HG03060 (cell line): Measurements from ENCODE around the gene COL19A1.
"Not testable (repeated sequence)": the region's sequence is repeated elsewhere in the genome, so short reads cannot be mapped to it uniquely, and the experiment has no call there.

ENCODE experiments used
- ATAC-seq: cut with Tn5 transposase; IDR thresholded peaks from one replicate; pipeline ENCODE4 v1.9.1; 2021; ENCODE audit warnings: low read depth, moderate number of reproducible peaks; ENCODE audit not compliant: unreplicated experiment

Gene COL19A1

DNA sequence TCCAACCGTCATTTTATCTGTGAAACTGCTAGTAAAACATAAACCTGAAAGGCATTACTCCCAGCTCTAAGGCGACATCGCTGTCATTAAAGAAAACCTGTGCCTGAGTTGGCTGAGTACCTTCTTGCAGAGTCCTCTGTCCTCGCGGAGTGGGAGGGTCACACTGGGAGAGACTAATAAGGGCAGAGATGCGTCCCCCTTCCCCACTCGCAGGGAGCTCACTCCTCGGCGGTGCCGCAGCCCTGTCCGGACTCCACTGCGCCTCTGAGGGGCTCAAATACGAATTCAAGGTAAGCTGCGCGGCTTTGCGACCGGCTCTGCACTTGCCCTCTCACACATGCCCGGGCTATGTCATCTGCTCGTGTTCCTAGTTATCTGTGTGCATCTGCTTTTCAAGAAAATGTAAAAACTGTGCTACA, at the start of gene COL19A1:
TSS of gene COL19A1 (plus strand) at position 206 of the 419 bp plus-strand sequence. CDS start 13,012 bp downstream, outside the sequence.
- ATAC-seq = peak; percentile 38

DNA sequence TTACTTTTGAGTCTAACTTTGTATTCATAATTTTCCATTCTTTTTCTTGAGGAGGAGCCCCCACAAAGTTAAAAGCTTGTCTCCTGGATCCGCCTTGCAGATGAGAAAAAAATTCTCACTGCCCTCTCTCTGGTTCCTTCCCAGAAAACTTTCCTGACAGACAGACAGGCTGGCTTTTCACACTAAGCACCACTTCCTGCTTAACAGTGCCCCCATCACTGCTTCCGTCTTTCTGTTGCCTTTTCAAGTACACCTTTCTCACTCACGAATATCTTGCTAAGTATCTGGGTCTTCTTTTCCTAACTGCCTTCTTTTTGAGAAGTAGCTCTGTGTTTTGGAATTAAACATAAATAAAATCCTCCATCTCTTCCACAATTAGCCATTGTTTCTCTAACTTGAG, 49.8 kb upstream of the COL19A1 start:
- no peak for ATAC-seq

DNA sequence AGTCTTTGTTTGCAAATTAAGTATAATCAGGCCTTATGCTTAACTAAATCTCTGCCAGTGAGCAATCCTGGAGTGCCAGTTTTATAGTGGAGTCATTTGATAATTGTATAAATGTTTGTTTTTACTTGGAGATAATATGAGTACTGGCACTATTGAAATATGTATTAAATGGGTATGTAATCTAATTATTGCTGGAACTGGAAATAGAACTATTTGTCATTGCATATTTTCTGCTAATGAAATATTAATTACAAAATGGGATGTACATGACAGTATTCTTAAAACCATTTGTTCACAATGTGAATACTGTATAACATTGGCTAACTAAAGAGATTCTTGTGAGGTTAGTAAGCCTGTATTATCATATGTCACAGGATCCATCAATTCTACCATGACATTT, 49.0 kb upstream of the COL19A1 start:
- no peak for ATAC-seq

DNA sequence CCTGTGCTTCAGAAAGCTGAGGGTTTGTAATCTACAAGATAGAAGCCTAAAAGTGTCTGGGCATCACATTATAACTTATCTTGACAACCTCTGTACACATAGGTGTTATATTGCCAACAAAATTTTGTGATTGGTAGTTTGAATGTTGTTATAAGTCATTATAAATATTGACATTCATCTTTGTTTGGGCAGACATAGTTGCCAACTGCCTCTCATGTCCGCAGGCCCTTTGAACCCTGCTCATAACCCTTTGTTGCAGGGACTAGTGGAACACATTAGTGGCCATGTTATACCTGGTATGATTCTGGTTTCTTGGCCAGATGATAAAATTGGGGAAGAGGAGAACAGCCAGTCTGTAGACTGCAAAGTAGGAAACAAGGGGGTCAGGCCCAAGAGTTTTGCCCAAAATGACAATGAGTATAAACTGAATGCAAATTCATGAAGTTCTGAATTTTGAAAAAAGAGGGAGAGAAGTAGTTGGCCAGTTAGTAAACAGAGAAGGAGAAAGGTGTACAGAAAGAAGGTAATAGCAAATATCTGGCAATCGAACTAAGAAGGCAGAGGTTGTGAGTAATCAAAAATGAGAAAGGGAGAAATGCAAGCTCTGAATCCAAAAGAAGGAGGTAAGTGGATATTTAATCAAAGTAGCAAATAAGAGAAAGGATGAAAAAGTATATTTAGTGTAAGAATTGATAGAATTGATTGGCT, 48.0 kb upstream of the COL19A1 start:
- ATAC-seq = no peak

DNA sequence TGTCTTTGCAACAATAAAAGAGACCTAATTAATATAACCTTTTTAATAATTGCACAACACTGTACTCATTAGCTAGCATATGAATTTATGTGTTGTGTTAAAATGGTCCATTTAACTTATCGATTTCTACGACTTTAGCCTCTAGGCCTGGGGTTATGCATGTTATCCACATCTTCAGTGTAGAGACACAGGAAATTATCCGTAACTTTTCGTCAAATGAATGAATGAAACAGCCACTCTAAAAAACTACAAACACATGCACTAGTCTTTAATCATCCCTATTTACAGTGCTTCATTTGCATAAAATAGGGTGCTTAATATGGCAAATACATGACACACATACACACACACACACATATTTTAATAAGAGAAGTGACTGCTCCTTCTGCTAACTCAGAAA, 47.2 kb upstream of the COL19A1 start:
- no peak for ATAC-seq

GRCh38 chr6:69820018-69820417, 46.3 kb upstream of the COL19A1 start:
- no peak for ATAC-seq

DNA sequence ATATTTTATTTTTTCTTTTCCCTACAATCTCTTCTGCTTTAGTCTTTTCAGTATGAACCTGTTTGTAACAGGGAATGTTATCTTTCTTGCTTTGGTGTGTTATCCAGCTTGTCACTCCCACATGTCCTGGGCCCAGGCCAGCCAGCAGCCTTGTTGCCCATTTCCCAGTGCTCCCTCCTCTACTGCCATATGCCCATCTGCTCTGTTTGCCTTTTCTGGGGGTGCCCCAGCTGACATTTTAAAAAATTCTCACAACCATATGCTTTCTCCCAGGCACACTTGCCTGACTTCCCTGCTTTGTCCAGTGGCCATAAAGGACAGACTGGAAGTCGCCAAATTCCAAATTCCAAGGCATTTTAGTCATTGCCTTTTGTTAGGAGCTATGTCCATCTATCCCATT, 45.9 kb upstream of the COL19A1 start:
- ATAC-seq = no peak

DNA sequence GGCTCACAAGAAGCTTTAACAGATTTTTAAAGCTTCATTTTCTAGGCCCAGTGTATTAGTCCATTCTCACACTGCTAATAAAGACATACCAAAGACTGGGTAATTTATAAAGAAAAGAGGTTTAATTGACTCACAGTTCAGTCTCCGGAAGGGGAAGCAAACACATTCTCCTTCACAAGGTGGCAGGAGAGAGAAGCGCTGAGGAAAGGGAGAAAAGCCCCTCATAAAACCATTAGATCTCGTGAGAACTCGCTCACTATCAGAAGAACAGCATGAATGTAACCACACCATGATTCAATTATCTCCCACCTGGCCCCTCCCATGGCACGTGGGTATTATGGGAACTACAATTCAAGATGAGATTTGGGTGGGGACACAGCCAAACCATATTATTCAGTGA, 42.0 kb upstream of the COL19A1 start:
- not testable (repeated sequence) for ATAC-seq

DNA sequence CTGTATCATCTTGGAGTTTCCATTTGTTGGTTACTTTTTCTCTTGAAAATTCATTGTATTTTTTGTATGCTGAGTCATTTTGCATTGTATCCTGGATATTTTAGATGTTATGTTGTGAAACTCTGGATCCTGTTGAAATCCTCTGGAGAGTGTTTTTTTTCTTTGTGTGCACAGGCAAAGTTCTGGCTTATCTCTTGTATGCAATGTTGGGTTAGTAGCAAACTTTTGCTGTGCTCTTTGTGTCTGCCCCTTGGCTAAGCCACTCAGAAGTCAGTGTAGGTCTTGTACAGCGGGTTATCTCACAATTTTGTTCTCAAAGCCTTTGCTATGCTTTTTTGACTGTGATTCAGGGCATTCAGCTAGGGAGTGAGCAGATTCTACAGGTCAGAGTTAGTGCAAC, 40.5 kb upstream of the COL19A1 start:
- no peak for ATAC-seq

- no peak for ATAC-seq
Observed at GRCh38 chr6:69827276-69827893, 39.0 kb upstream of the COL19A1 start.

GRCh38 chr6:69832558-69832957, 33.8 kb upstream of the COL19A1 start:
- ATAC-seq = no peak

DNA sequence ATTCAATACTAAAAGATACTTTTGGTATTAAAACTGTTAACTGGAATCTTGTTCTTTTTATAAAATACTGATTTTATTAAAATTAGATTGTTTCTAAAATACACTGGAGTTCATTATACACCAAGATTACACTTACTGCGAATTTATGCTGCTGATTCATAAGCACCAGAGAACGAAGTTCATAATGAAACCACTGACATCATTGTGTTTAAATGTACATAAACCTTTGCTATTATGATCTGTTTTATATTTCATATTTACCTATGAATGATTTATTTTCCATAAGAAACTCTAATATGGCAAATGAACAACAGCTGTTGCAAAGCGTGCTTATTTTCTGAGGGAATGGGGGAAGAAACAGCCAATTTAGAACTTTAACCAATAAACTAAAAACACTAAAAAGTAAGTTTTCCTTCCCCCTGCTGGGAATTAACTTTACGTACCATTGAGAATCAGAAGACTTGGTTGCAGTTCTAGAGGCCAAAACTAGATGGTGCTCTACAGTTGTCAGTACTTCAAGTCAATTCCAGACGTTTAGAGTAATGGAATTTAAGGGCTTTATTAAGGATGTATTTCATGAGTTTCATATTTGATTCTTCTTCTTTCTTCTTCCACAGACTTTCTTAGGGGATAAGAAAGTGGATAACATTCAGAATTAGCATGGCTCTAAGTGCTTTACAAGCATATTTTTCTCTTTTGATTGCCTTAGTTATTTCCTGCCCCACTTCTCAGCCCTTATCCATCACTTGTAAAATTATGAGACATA, 30.8 kb upstream of the COL19A1 start:
- peak; percentile 59 for ATAC-seq

- no peak for ATAC-seq
Observed at GRCh38 chr6:69841862-69842261, 24.5 kb upstream of the COL19A1 start.

GRCh38 chr6:69843189-69843588, 23.2 kb upstream of the COL19A1 start:
- no peak for ATAC-seq

DNA sequence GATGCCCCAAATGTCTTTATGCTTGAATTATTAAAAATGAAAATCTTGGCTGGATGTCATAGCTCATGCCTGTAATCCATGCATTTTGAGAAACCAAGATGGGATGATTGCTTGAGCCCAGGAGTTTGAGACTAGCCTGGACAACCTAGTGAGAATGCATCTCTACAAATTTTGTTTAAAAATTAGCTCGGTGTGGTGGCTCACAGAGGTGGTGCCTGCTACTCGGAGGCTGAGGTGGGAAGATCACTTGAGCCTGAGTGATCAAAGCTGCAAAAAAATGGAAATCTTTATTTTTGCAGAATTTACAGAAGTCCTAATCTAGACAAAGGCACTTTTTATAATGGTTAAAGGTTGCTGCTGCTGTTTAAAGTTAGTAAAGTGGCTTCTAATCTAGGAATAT, 20.0 kb upstream of the COL19A1 start:
- no peak for ATAC-seq

DNA sequence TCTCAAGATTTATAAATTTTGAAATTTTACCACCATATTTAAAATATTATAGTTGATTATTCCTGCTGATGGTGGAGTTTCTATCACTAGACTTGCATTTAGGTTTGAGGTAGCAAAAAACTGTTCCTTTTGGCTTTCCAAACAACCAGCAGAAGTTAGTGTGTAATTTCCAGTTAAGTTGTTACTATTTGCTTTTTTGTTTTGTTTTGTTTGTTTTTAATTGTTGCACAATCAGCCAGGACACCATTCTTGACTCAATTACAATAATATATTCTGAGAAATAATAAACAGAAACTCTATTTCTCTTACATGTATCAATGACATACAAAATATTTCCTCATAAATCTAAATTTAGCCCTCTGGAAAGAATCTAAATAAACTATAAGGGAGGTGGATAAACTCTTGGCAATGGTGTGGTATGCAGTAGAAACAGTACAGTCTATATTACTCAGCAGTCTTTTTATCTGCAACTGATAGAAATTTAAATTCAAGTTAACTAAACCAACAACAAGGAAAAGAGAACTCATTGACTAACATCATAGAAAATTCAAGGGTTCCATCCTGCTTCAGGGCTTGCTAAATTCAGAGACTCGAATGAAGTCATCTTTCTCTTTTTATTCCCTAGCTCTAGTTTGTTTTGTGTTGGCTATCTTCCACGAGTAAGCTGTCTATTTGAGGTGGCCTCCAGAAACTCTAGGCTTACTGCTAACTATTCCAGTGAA, 19.4 kb upstream of the COL19A1 start:
- no peak for ATAC-seq

DNA sequence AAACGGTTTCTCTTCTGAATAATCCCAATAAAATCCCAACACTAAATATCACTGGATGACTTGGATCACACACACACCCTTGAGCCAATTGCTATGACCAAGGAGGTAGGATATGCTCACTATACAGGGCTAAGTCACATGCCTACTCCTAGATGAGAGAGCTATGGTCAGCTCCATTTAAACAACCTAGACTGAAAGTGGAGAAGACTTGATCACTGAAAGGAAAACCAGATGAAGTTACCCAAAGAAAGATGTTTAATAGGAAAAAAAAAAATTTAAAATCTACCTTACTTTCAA, 18.9 kb upstream of the COL19A1 start:
- ATAC-seq = no peak

DNA sequence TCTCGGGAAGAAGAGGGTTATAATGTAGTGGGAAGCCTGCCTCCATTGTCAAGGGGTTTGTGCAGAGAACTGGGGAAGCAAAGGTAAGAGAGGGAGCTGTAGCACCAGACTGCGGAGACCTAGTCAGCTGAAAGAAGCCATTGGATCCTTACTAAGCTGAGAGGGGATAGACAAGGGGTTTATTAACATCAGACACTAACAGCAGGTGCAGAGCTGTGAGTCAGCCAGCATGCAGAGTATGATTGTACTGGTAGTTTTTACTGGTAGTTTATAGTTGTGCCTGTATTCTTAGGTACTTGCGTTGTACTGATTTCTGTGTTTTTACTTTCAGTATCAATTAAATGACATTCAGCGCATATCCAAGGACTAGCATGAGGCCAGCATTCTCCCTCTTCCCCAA, 17.8 kb upstream of the COL19A1 start:
- no peak for ATAC-seq

- ATAC-seq = no peak
Observed at GRCh38 chr6:69852706-69853105, 13.7 kb upstream of the COL19A1 start.

DNA sequence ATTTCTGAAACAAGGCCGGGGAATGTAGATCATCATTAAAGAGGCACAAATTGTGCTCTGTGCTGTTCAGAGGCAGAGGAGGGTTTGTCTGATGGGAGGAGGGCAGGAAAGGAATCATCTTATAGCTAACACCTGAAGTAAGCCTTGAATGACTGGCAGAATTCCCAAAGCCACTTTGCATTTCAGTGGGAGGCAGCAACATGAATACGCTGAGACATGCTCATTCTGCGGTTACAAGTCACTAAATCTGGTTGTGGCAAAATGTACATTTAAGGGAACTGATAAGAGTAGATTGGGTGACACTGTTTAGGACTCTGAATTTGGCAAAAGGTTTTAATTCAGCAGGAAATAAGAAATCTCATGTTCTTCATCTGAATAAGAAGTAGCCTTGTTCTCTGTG, 4.4 kb upstream of the COL19A1 start:
- no peak for ATAC-seq

DNA sequence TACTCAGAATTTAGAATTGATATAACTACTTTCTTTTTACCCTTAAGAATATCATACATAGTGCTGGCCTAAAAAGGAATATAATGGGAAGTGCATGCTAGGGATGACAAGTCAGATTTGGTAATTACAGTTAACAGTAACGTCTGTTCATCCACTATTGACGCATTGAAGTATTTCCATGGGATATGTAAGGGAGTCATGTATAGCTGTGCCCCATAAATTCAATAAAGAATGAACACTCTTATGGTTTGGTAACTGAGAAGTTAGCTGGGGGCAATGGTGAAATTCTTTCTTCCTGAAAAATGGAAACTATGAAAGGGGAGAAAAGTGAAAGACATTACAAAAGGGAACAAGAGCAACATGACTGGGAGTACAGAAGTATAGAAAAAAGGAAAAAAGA, 2.6 kb upstream of the COL19A1 start:
- ATAC-seq = no peak
